DND-41 (cell line): ENCODE data around the gene OR2M4.
"Not testable (repeated sequence)": the region's sequence is repeated elsewhere in the genome, so short reads cannot be mapped to it uniquely, and the experiment has no call there.

Experiments
- ATAC-seq: fragments of 200-7000 bp; cut with Tn5 transposase; 3 replicates; pipeline ENCODE4 v1.9.1; 2021; ENCODE audit warnings: low read depth; ENCODE audit not compliant: insufficient read depth
- DNase-seq: peaks from one replicate; pipeline ENCODE4 v3.0.0-alpha.2; 2020
- H2AFZ ChIP-seq: 2 replicates; pipeline ENCODE4 v1.6.0; 2012; ENCODE audit warnings: low read depth, low read length
- H3K27ac ChIP-seq: 2 replicates; pipeline ENCODE4 v1.5.1; 2012; ENCODE audit warnings: low read length, inconsistent platforms
- H3K27me3 ChIP-seq: fragments of 200-600 bp; sonication (generic); 2 replicates; pipeline ENCODE4 v1.6.0; 2012; ENCODE audit warnings: low read length, mild to moderate bottlenecking, inconsistent platforms; ENCODE audit not compliant: insufficient read depth, poor library complexity
- H3K36me3 ChIP-seq: 2 replicates; pipeline ENCODE4 v1.5.1; 2012; ENCODE audit warnings: low read length, inconsistent platforms; ENCODE audit not compliant: insufficient read depth
- H3K4me1 ChIP-seq: 2 replicates; pipeline ENCODE4 v1.5.1; 2012; ENCODE audit warnings: mild to moderate bottlenecking, low read length; ENCODE audit not compliant: insufficient read depth
- H3K4me2 ChIP-seq: 2 replicates; pipeline ENCODE4 v1.6.0; 2012; ENCODE audit warnings: mild to moderate bottlenecking, moderate library complexity, low read length, inconsistent platforms; ENCODE audit not compliant: insufficient read depth
- H3K4me3 ChIP-seq, 2 experiments: fragments of 200-600 bp in 1 of 2; shearing (Covaris generic) in 1 of 2; 2 replicates each; pipeline ENCODE4 v1.5.1; 2012 to 2016; ENCODE audit warnings: inconsistent platforms in 2 of 2, low read length in 2 of 2, mild to moderate bottlenecking in 2 of 2, low read depth in 1 of 2, moderate library complexity in 1 of 2
- H3K79me2 ChIP-seq: 2 replicates; pipeline ENCODE4 v1.6.0; 2012; ENCODE audit warnings: low read length, inconsistent platforms; ENCODE audit not compliant: insufficient read depth
- H3K9ac ChIP-seq: 2 replicates; pipeline ENCODE4 v1.6.0; 2012; ENCODE audit warnings: low read depth, mild to moderate bottlenecking, inconsistent platforms, low read length, moderate library complexity
- H3K9me3 ChIP-seq: 2 replicates; pipeline ENCODE4 v1.5.1; 2012; ENCODE audit warnings: low read length, moderate library complexity, mild to moderate bottlenecking, inconsistent platforms; ENCODE audit not compliant: insufficient read depth, severe bottlenecking
- H4K20me1 ChIP-seq: 2 replicates; pipeline ENCODE4 v1.6.0; 2012; ENCODE audit warnings: low read length; ENCODE audit not compliant: insufficient read depth
- CTCF ChIP-seq: IDR thresholded peaks from 2 replicates; pipeline ENCODE4 v1.5.1; 2012; ENCODE audit warnings: borderline replicate concordance, low read length, moderate library complexity, mild to moderate bottlenecking; ENCODE audit not compliant: poor library complexity, severe bottlenecking; ENCODE audit errors: extremely low read depth
- EZH2 ChIP-seq: IDR thresholded peaks from 3 replicates; pipeline ENCODE4 v1.6.1; 2012; ENCODE audit warnings: borderline replicate concordance, low read depth, mild to moderate bottlenecking, moderate library complexity, low read length, inconsistent platforms; ENCODE audit not compliant: severe bottlenecking

The OR2M4 gene

GRCh38 chr1:248225537-248225936, 5.7 kb upstream of the OR2M4 start:
- Histone ChIP-seq H3K4me3 (no peak overlapping the region), H3K36me3 (no peaks in the 10 kb centered on the region), H3K27ac (no peak overlapping the region), H2AFZ (no peak overlapping the region), H3K79me2 (no peaks in the 10 kb centered on the region), H3K4me2 (no peak overlapping the region), H3K9ac (no peak overlapping the region), H3K27me3 (no peaks in the 10 kb centered on the region), H3K4me1 (no peaks in the 10 kb centered on the region), H3K9me3 (no peaks in the 10 kb centered on the region), H4K20me1 (no peaks in the 10 kb centered on the region)
- ATAC-seq (no peak), DNase-seq (no peak)
- no peak for TF ChIP-seq EZH2
- no peak for TF ChIP-seq CTCF

- ATAC-seq: no peak
- Histone ChIP-seq H4K20me1 (no peaks in the 10 kb centered on the region), H3K4me3 (no peak overlapping the region), H3K27me3 (no peaks in the 10 kb centered on the region), H3K79me2 (no peaks in the 10 kb centered on the region), H2AFZ (no peak overlapping the region), H3K4me1 (no peaks in the 10 kb centered on the region), H3K4me2 (no peak overlapping the region), H3K27ac (no peak overlapping the region), H3K9me3 (no peaks in the 10 kb centered on the region), H3K9ac (no peak overlapping the region), H3K36me3 (no peaks in the 10 kb centered on the region)
- DNase-seq: no peak
- TF ChIP-seq EZH2 (no peak), CTCF (no peak)
Observed at GRCh38 chr1:248229360-248229908, 1.8 kb upstream of the OR2M4 start.

DNA sequence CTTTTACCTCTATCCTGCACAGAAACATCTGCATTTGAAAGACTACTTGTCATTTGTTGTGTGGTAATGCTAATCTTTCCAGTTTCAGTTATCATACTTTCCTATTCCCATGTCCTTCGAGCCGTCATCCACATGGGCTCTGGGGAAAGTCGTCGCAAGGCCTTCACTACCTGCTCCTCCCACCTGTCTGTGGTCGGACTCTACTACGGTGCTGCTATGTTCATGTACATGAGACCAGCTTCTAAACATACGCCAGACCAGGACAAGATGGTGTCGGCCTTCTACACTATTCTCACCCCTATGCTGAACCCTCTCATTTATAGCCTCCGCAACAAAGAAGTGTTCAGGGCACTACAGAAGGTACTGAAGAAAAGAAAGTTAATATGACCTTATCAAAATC, 8.3 kb downstream of the OR2M4 start:
- DNase-seq (no peak), ATAC-seq (no peak)
- H3K4me3 ChIP-seq: no peak overlapping the region
- no peaks in the 10 kb centered on the region for H3K36me3 ChIP-seq
- no peak overlapping the region for H3K4me2 ChIP-seq
- no peaks in the 10 kb centered on the region for H4K20me1 ChIP-seq
- TF ChIP-seq CTCF: no peak
- no peak for TF ChIP-seq EZH2
- no peaks in the 10 kb centered on the region for H3K27me3 ChIP-seq
- H3K27ac ChIP-seq: no peak overlapping the region
- H3K9me3 ChIP-seq: no peaks in the 10 kb centered on the region
- no peak overlapping the region for H2AFZ ChIP-seq
- H3K9ac ChIP-seq: no peak overlapping the region
- H3K79me2 ChIP-seq: no peaks in the 10 kb centered on the region
- no peaks in the 10 kb centered on the region for H3K4me1 ChIP-seq

DNA sequence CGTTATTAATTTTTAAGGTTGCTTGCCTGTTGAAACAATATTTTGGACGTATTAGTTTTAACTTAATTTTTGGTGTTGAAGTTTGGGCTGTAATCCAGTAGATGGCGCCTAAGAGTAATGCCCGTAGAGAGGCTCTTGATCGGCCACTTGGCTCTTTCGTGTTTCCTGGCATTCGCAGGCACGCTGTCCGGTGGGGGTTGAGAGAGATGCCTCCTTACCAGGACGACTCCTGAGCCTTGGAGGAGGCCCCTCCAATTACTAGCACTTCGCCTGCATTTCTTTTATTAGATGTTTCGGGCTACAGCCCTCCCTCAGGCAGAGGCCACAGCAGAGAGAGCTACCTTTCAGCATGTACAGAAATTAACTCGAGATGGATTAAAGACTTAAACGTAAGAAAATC, 12.0 kb downstream of the OR2M4 start:
- H3K27me3 ChIP-seq: no peaks in the 10 kb centered on the region
- H3K4me2 ChIP-seq: no peak overlapping the region
- H3K36me3 ChIP-seq: no peaks in the 10 kb centered on the region
- ATAC-seq (peak; percentile 69), DNase-seq (peak; percentile 32)
- no peak overlapping the region for H2AFZ ChIP-seq
- no peak overlapping the region for H3K4me3 ChIP-seq
- no peaks in the 10 kb centered on the region for H3K9me3 ChIP-seq
- no peaks in the 10 kb centered on the region for H3K4me1 ChIP-seq
- H3K79me2 ChIP-seq: no peaks in the 10 kb centered on the region
- H3K27ac ChIP-seq: no peak overlapping the region
- TF ChIP-seq CTCF (peak; percentile 80), EZH2 (no peak)
- H4K20me1 ChIP-seq: no peaks in the 10 kb centered on the region
- no peak overlapping the region for H3K9ac ChIP-seq

DNA sequence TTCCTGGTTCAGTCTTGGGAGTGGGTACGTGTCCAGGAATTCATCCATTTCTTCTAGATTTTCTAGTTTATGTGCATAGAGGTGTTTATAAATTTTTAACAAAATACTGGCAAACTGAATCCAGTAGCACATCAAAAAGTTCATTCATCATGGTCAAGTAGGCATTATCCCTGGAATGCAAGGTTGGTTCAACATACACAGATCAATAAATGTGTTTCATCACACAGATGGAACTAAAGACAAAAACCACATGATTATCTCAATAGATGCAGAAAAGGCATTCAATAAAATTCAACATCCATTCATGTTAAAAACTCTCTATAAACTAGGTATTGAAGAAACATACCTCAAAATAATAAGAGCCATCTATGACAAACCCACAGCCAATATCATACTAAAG, 28.1 kb downstream of the OR2M4 start:
- DNase-seq, H3K9ac ChIP-seq, H3K9me3 ChIP-seq, H3K4me3 ChIP-seq, H3K4me1 ChIP-seq, H3K27ac ChIP-seq, ATAC-seq, H4K20me1 ChIP-seq, H3K4me2 ChIP-seq, H3K79me2 ChIP-seq, H2AFZ ChIP-seq, H3K36me3 ChIP-seq, H3K27me3 ChIP-seq: not testable (repeated sequence)
